GM12878 (cell line): ENCODE results near the gene MCMBP. TPM values are rescaled to one million over a fixed set of nuclear protein-coding genes. Genes with fewer than 3 reads are reported as not detected.

ENCODE experiments used
- ATAC-seq: fragments of 200-7000 bp; cut with Tn5 transposase; 3 replicates; pipeline ENCODE4 v1.9.1; 2020; ENCODE audit warnings: mild to moderate bottlenecking, moderate library complexity
- BruUV-seq: library from RNA; stranded (reverse); fragments of 400-500 nt; replicated peaks from 2 replicates; lab custom pipeline; 2021; lab: Mats Ljungman, UMichigan
- CTCF ChIA-PET: fragments of 300-600 bp; sonication (Branson Sonifier 250); formaldehyde crosslinking; extraction: SDS; loops from one replicate; lab custom pipeline; 2021; ENCODE audit warnings: inconsistent platforms; lab: Yijun Ruan, JAX
- POLR2A ChIA-PET: fragments of 350-600 bp; formaldehyde crosslinking; extraction: SDS; loops from one replicate; lab custom pipeline; 2021; ENCODE audit warnings: inconsistent platforms; lab: Charles Lee
- RAD21 ChIA-PET: fragments of 300-600 bp; sonication (Branson Sonifier 250); formaldehyde crosslinking; loops from one replicate; lab custom pipeline; 2023; ENCODE audit warnings: antibody characterized with exemption; ENCODE audit not compliant: unreplicated experiment; lab: Charles Lee
- SMC1A ChIA-PET: fragments of 300-600 bp; sonication (Branson Sonifier 250); formaldehyde crosslinking; loops from one replicate; lab custom pipeline; 2023; ENCODE audit not compliant: unreplicated experiment, uncharacterized antibody; lab: Charles Lee
- DNase-seq: peaks from one replicate; pipeline ENCODE4 v3.0.0-alpha.2; 2011; ENCODE audit warnings: low read depth, low spot score
- FAIRE-seq: peaks from 3 replicates; lab custom pipeline; 2011; peaks lifted over from hg19 to GRCh38; lab: Jason Lieb, UNC
- H2AFZ ChIP-seq: 2 replicates; pipeline ENCODE4 v1.6.0; 2011; ENCODE audit warnings: low read depth, low read length, control low read depth; ENCODE audit not compliant: control insufficient read depth
- H3K27ac ChIP-seq: 2 replicates; pipeline ENCODE4 v1.5.1; 2011; ENCODE audit warnings: control low read depth; ENCODE audit not compliant: control insufficient read depth, insufficient read depth
- H3K27me3 ChIP-seq, 2 experiments: replicated peaks in 1 of 2; 2 replicates each; pipeline versions ENCODE4 v1.6.0 to v1.6.1; 2011; ENCODE audit warnings: low read length in 1 of 2; ENCODE audit not compliant: control insufficient read depth in 2 of 2, insufficient read depth in 2 of 2
- H3K36me3 ChIP-seq, 2 experiments: 2 replicates each; pipeline ENCODE4 v1.5.1; 2011; ENCODE audit warnings: low read length in 1 of 2; ENCODE audit not compliant: control insufficient read depth in 2 of 2, insufficient read depth in 2 of 2
- H3K4me1 ChIP-seq: 2 replicates; pipeline ENCODE4 v1.6.1; 2011; ENCODE audit warnings: mild to moderate bottlenecking, low read length, moderate library complexity, mixed read lengths; ENCODE audit not compliant: control insufficient read depth, insufficient read depth
- H3K4me2 ChIP-seq: 2 replicates; pipeline ENCODE4 v1.6.0; 2011; ENCODE audit warnings: control low read depth; ENCODE audit not compliant: control insufficient read depth, insufficient read depth
- H3K4me3 ChIP-seq: fragments of 200-600 bp; sonication (generic); 2 replicates; pipeline ENCODE4 v1.5.1; 2016
- H3K79me2 ChIP-seq: 2 replicates; pipeline ENCODE4 v1.6.0; 2011; ENCODE audit warnings: low read length; ENCODE audit not compliant: control insufficient read depth, insufficient read depth
- H3K9ac ChIP-seq: 2 replicates; pipeline ENCODE4 v1.8.0; 2011; ENCODE audit warnings: low read length, control low read depth, mixed read lengths; ENCODE audit not compliant: control insufficient read depth, insufficient read depth
- H3K9me3 ChIP-seq: replicated peaks from 3 replicates; pipeline ENCODE4 v1.5.1; 2011; ENCODE audit warnings: mild to moderate bottlenecking, low read length; ENCODE audit not compliant: control insufficient read depth, insufficient read depth
- H4K20me1 ChIP-seq: 2 replicates; pipeline ENCODE4 v1.6.0; 2011; ENCODE audit not compliant: control insufficient read depth, insufficient read depth
- BHLHE40 ChIP-seq, 2 experiments: fragments of 450-650 bp in 1 of 2; IDR thresholded peaks; 2 replicates each; pipeline ENCODE4 v1.6.1; 2011 to 2017; ENCODE audit warnings: low read depth in 2 of 2, borderline replicate concordance in 1 of 2, improper control_type of control experiment in 1 of 2, low read length in 1 of 2, mild to moderate bottlenecking in 1 of 2
- CEBPB ChIP-seq, 2 experiments: fragments of 150-350 bp in 1 of 2; IDR thresholded peaks; 2 replicates each; pipeline ENCODE4 v1.6.1; 2012 to 2014; ENCODE audit warnings: low read depth in 2 of 2, low read length in 2 of 2, borderline replicate concordance in 1 of 2, inconsistent platforms in 1 of 2
- HDAC6 ChIP-seq: fragments of 200-600 bp; sonication (generic); IDR thresholded peaks from one replicate; pipeline ENCODE4 v1.8.0; 2017; ENCODE audit warnings: antibody characterized with exemption; ENCODE audit not compliant: unreplicated experiment
- RFX5 ChIP-seq: IDR thresholded peaks from 2 replicates; pipeline ENCODE4 v1.6.1; 2011; ENCODE audit warnings: low read depth, low read length, improper control_type of control experiment
- ZBTB33 ChIP-seq: fragments of 450-650 bp; IDR thresholded peaks from 2 replicates; pipeline ENCODE4 v1.6.1; 2017; ENCODE audit warnings: mild to moderate bottlenecking
- WGBS: methylation state at CpG from one replicate; pipeline ENCODE4 v1.1.6; 2016; ENCODE audit warnings: low lambda C conversion rate; ENCODE audit not compliant: insufficient replicate concordance, insufficient coverage; ENCODE audit errors: missing lambda C conversion rate; 5-methylcytosine and 5-hydroxymethylcytosine counted together
- in situ Hi-C: fragments of 300-500 bp; cut with MboI; formaldehyde crosslinking; loops from 9 replicates; pipeline ENCODE4 v1.14.3; 2018; ENCODE audit warnings: mixed read lengths
- intact Hi-C: fragments of 100-400 bp; cut with micrococcal nuclease; formaldehyde crosslinking; loops from one replicate; pipeline ENCODE4 v1.14.2; 2022; ENCODE audit not compliant: unreplicated experiment
- polyA plus RNA-seq, 11 experiments: library from polyadenylated mRNA; depleted of rRNA in 4 of 11; unstranded in 6 of 11; stranded (reverse) in 5 of 11; fragments of >200 nt; fragmentation: Nextera tagmentation in 4 of 11; fragmentation: Illumina TruSeq in 1 of 11; extraction: Ambion mirVana in 4 of 11; extraction: Trizol in 1 of 11; gene quantifications; 1 replicate in 1 of 11; 2 replicates in 10 of 11; pipeline versions ENCODE4 v1.2.1 to v1.2.3, GENCODE V29; 2011 to 2016; ENCODE audit warnings: inconsistent platforms in 2 of 11, missing spikeins in 2 of 11, low read depth in 1 of 11
- total RNA-seq, 4 experiments: library from RNA; depleted of rRNA in 3 of 4; stranded (reverse); fragments of >200 nt in 3 of 4; fragmentation: Illumina TruSeq in 1 of 4; extraction: Trizol in 1 of 4; gene quantifications; 2 replicates each; pipeline versions ENCODE4 v1.2.1 to v1.2.3, GENCODE V29; 2013 to 2021
- TF ChIP-seq, protein P1 (sequence below): fragments of 450-650 bp; IDR thresholded peaks from 2 replicates; pipeline ENCODE4 v1.6.1; 2017; ENCODE audit warnings: mild to moderate bottlenecking, low read depth, inconsistent platforms; ENCODE audit not compliant: poor library complexity, severe bottlenecking

MCMBP gene
- total and polyA plus RNA-seq, 10 of the 15 experiments (the other 5 are each of a cell fraction or from before 2014, with no cell fraction given), result 7.6 to 93.1 (median 75.7) TPM

DNA sequence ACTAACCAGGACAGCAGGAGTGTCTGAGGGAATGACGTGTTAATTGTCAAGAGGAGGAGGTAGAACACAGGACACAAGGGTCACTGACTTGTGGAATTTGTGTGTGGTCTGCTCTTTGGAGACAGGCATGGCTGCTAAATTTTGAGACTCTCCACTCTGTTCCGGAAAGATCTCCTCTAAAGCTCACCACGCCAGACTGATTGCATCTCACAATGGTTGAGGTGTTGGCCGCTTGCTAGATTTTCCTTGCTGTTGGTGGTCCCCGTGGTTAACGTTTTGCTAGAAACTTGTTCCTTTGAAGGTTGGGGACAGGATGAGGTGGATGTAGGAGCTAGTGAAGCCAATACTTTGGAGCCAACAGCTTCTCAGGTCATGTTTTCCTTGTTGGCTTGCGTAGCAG lies 57.0 kb downstream of the MCMBP start:
- no peaks in the 10 kb centered on the region for H3K27me3 ChIP-seq
- peaks cover 0 to 12% of the 10 kb centered on the region in 2 experiments; a peak in 3 of 4 replicates for H3K36me3 ChIP-seq
- ATAC-seq (no peak), DNase-seq (no peak), FAIRE-seq (no peak)
- SMC1A ChIA-PET, result interaction anchor here (0.9 kb wide), 1 partner anchor 65 kb away, joined by 4 read pairs; no protein-coding TSS in a partner anchor
- H2AFZ ChIP-seq, result no peak overlapping the region
- no peak overlapping the region for H3K27ac ChIP-seq
- TF ChIP-seq, protein P1, sequence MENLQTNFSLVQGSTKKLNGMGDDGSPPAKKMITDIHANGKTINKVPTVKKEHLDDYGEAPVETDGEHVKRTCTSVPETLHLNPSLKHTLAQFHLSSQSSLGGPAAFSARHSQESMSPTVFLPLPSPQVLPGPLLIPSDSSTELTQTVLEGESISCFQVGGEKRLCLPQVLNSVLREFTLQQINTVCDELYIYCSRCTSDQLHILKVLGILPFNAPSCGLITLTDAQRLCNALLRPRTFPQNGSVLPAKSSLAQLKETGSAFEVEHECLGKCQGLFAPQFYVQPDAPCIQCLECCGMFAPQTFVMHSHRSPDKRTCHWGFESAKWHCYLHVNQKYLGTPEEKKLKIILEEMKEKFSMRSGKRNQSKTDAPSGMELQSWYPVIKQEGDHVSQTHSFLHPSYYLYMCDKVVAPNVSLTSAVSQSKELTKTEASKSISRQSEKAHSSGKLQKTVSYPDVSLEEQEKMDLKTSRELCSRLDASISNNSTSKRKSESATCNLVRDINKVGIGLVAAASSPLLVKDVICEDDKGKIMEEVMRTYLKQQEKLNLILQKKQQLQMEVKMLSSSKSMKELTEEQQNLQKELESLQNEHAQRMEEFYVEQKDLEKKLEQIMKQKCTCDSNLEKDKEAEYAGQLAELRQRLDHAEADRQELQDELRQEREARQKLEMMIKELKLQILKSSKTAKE, result no peak
- no peak for TF ChIP-seq CEBPB (IDR thresholded peaks at IDR 0.05; ENCODE audit: borderline replicate concordance in 1 of 2, low read depth in 2 of 2, low read length in 2 of 2)
- TF ChIP-seq ZBTB33, result no peak
- no peak for TF ChIP-seq HDAC6
- no peak for TF ChIP-seq RFX5
- TF ChIP-seq BHLHE40 (IDR thresholded peaks at IDR 0.05; ENCODE audit: borderline replicate concordance in 1 of 2, low read depth in 2 of 2, low read length in 1 of 2), result no peak
- no peak overlapping the region for H3K4me2 ChIP-seq
- H3K9me3 ChIP-seq, result no peaks in the 10 kb centered on the region
- H3K4me3 ChIP-seq, result no peak overlapping the region
- H4K20me1 ChIP-seq, result no peaks in the 10 kb centered on the region
- no TSS peak for BruUV-seq
- H3K4me1 ChIP-seq, result no peaks in the 10 kb centered on the region
- no peak overlapping the region for H3K9ac ChIP-seq
- 77% methylated on average over 7 of the region's 7 CpGs for WGBS
- POLR2A ChIA-PET, result no interaction called here
- intact Hi-C loops, result no loop called here
- in situ Hi-C loops, result no loop called here
- H3K79me2 ChIP-seq, result no peaks in the 10 kb centered on the region
- RAD21 ChIA-PET, result no interaction called here
- CTCF ChIA-PET, result interaction anchor here (0.8 to 1.3 kb wide), 2 partner anchors 65 to 128 kb away, joined by 3 to 4 read pairs; no protein-coding TSS in a partner anchor
